Measurements from ENCODE around the gene KIAA0513. TPM values are rescaled to one million over a fixed set of nuclear protein-coding genes. Genes with fewer than 3 reads are reported as not detected.
"Not testable (repeated sequence)": the region's sequence is repeated elsewhere in the genome, so short reads cannot be mapped to it uniquely, and the experiment has no call there.

The KIAA0513 gene
- total RNA-seq, 2 experiments from 2014 or later, result 9.7 to 9.8 TPM

- H3K36me3 Mint-ChIP-seq (ENCODE audit: low read depth), result no peaks in the 10 kb centered on the region
- no peak for DNase-seq
- CTCF ChIA-PET, result interaction anchor here (1.5 to 3.7 kb wide), 3 partner anchors 10 to 61 kb away, joined by 4 to 20 read pairs (median 6); no protein-coding TSS in a partner anchor
- intact Hi-C loops (cut with micrococcal nuclease), result loop anchor here (5.0 to 10.0 kb wide), 3 partner anchors 474 to 859 kb away; no protein-coding TSS in a partner anchor
- no peaks in the 10 kb centered on the region for H3K9me3 Mint-ChIP-seq
- H3K4me3 Mint-ChIP-seq, result peak overlapping the region; percentile 87
- H3K4me1 Mint-ChIP-seq (ENCODE audit: low read depth), result peaks cover 33% of the 10 kb centered on the region
- H3K27me3 Mint-ChIP-seq (ENCODE audit: low read depth), result no peaks in the 10 kb centered on the region
- no peak overlapping the region for H3K27ac Mint-ChIP-seq
Observed at GRCh38 chr16:85025781-85026653, 1.6 kb upstream of the KIAA0513 start.

GRCh38 chr16:85026703-85027102, 892 bp upstream of the KIAA0513 start:
- Mint-ChIP-seq H3K4me1 (ENCODE audit: low read depth) (peaks cover 33% of the 10 kb centered on the region), H3K36me3 (ENCODE audit: low read depth) (no peaks in the 10 kb centered on the region), H3K27me3 (ENCODE audit: low read depth) (no peaks in the 10 kb centered on the region), H3K4me3 (peak overlapping the region; percentile 87), H3K27ac (no peak overlapping the region), H3K9me3 (no peaks in the 10 kb centered on the region)
- intact Hi-C loops (cut with micrococcal nuclease), result loop anchor here (5.0 to 10.0 kb wide), 3 partner anchors 474 to 858 kb away; no protein-coding TSS in a partner anchor
- CTCF ChIA-PET, result interaction anchor here (0.9 to 3.7 kb wide), 4 partner anchors 11 to 60 kb away, joined by 4 to 20 read pairs (median 6); no protein-coding TSS in a partner anchor
- no peak for DNase-seq

DNA sequence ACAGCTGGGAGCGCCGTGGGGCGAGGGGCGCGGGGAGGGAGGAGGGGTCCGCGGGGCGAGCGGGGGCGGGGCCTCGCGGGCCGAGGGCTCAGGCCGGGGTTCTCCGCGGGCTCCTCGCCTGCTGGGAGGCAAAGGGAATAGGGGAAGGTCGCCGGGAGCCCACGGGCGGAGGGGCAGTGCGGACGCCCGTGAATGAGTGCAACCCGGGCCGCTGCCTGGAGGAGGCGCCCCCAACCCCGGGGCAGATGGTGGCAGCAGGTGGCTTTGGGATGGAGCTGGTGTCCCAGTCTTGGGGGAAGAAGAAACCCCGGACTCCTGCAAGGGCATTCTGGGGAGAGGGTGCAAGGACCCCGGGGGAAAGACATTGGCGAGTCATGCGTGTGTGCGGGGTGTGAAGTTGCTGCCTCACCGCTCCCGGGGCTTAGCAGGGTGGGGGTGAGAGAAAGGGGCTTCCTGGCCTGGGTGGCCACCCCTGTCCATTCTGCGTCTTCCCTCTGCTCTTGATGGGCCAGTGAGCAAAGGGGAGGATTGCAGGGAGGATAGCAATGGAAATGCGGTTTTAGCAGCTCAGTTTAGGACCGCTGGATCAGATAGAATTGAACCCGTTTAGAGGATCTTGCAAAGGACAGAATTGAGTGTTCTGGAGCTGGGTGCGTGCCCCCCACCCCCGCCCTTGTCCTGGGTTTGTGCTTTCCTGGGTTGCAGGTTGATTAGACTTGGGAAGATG, 526 bp downstream of the KIAA0513 start:
- CTCF ChIA-PET, result interaction anchor here (0.7 to 3.7 kb wide), 7 partner anchors 16 to 366 kb away, joined by 3 to 20 read pairs (median 5); partner anchors contain the start of gene ZDHHC7
- Mint-ChIP-seq H3K27ac (peak overlapping the region; percentile 95), H3K9me3 (no peaks in the 10 kb centered on the region), H3K4me3 (peak overlapping the region; percentile 87), H3K36me3 (ENCODE audit: low read depth) (no peaks in the 10 kb centered on the region), H3K4me1 (ENCODE audit: low read depth) (peaks cover 33% of the 10 kb centered on the region), H3K27me3 (ENCODE audit: low read depth) (no peaks in the 10 kb centered on the region)
- peak; percentile 34 for DNase-seq
- intact Hi-C loops (cut with micrococcal nuclease), result loop anchor here (1.0 to 10.0 kb wide), 8 partner anchors 58 to 857 kb away; no protein-coding TSS in a partner anchor

- CTCF ChIA-PET, result interaction anchor here (0.7 to 3.7 kb wide), 6 partner anchors 17 to 366 kb away, joined by 3 to 20 read pairs (median 6); partner anchors contain the start of gene ZDHHC7
- Mint-ChIP-seq H3K4me1 (ENCODE audit: low read depth) (peaks cover 33% of the 10 kb centered on the region), H3K36me3 (ENCODE audit: low read depth) (no peaks in the 10 kb centered on the region), H3K9me3 (no peaks in the 10 kb centered on the region), H3K4me3 (peak overlapping the region; percentile 87), H3K27ac (peak overlapping the region; percentile 95), H3K27me3 (ENCODE audit: low read depth) (no peaks in the 10 kb centered on the region)
- intact Hi-C loops (cut with micrococcal nuclease), result loop anchor here (1.0 to 10.0 kb wide), 10 partner anchors 18 to 856 kb away; partner anchors contain the start of gene ZDHHC7
- peak; percentile 93 for DNase-seq
Observed at GRCh38 chr16:85028685-85029407, 1.3 kb downstream of the KIAA0513 start.

- DNase-seq, result peak; percentile 84
- H3K36me3 Mint-ChIP-seq (ENCODE audit: low read depth), result no peaks in the 10 kb centered on the region
- H3K27me3 Mint-ChIP-seq (ENCODE audit: low read depth), result no peaks in the 10 kb centered on the region
- H3K27ac Mint-ChIP-seq, result peak overlapping the region; percentile 95
- peak overlapping the region; percentile 87 for H3K4me3 Mint-ChIP-seq
- H3K9me3 Mint-ChIP-seq, result no peaks in the 10 kb centered on the region
- CTCF ChIA-PET, result no interaction called here
- peaks cover 33% of the 10 kb centered on the region for H3K4me1 Mint-ChIP-seq (ENCODE audit: low read depth)
- intact Hi-C loops (cut with micrococcal nuclease), result loop anchor here (1.0 to 10.0 kb wide), 8 partner anchors 18 to 855 kb away; partner anchors contain the start of gene ZDHHC7
Observed at GRCh38 chr16:85029408-85029784, 1.8 kb downstream of the KIAA0513 start.

GRCh38 chr16:85029981-85030401, 2.4 kb downstream of the KIAA0513 start:
- Mint-ChIP-seq H3K9me3 (no peaks in the 10 kb centered on the region), H3K4me1 (ENCODE audit: low read depth) (peaks cover 33% of the 10 kb centered on the region), H3K27me3 (ENCODE audit: low read depth) (no peaks in the 10 kb centered on the region), H3K27ac (peak overlapping the region; percentile 95), H3K36me3 (ENCODE audit: low read depth) (no peaks in the 10 kb centered on the region), H3K4me3 (no peak overlapping the region)
- DNase-seq, result no peak
- intact Hi-C loops (cut with micrococcal nuclease), result loop anchor here (1.0 to 10.0 kb wide), 8 partner anchors 19 to 855 kb away; partner anchors contain the start of gene ZDHHC7
- CTCF ChIA-PET, result interaction anchor here (1.0 to 1.4 kb wide), 3 partner anchors 17 to 78 kb away, joined by 3 to 4 read pairs (median 4); no protein-coding TSS in a partner anchor

DNA sequence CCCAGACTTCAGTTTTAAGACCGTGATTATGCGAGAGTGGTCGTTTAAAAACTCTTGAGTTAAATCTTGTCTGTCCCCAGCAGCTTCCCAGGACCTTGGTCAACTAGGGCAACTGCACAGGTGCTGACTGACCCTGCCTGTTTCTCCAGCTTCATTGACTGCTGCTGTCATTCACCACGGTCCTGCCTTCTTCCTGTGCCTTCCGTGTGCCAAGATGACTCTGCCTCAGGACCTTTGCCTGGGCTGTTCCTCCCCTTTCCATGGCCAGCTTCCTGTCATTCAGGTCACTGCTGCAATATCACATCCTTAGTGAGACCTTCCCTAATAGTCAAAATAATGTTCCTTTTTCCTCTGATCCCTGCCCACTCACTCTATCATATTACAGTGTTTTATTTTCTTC, 3.9 kb downstream of the KIAA0513 start:
- intact Hi-C loops (cut with micrococcal nuclease), result no loop called here
- no peak for DNase-seq
- Mint-ChIP-seq H3K9me3 (no peaks in the 10 kb centered on the region), H3K36me3 (ENCODE audit: low read depth) (no peaks in the 10 kb centered on the region), H3K4me3 (no peak overlapping the region), H3K27me3 (ENCODE audit: low read depth) (no peaks in the 10 kb centered on the region), H3K4me1 (ENCODE audit: low read depth) (peaks cover 38% of the 10 kb centered on the region), H3K27ac (no peak overlapping the region)
- CTCF ChIA-PET, result interaction anchor here (0.9 to 1.4 kb wide), 3 partner anchors 25 to 79 kb away, joined by 3 to 5 read pairs (median 4); no protein-coding TSS in a partner anchor

DNA sequence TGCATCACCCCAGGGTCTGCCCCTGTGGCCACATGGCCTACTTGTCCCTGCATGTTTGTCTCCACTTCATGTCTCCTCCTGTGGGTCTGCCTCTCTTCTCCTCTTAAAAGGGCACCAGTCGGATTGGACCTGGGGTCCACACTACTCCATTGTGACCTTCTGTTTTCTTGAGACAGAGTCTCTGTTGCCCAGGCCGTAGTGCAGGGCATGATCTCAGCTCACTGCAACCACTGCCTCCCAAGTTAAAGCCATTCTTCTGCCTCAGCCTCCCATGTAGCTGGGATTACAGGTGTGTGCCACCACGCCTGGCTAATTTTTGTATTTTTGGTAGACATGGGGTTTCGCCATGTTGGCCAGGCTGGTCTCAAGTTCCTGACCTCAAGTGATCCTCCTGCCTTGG, 4.6 kb downstream of the KIAA0513 start:
- H3K4me1 Mint-ChIP-seq (ENCODE audit: low read depth), result peaks cover 41% of the 10 kb centered on the region
- DNase-seq; H3K27ac Mint-ChIP-seq; H3K27me3 Mint-ChIP-seq (ENCODE audit: low read depth); CTCF ChIA-PET; H3K36me3 Mint-ChIP-seq (ENCODE audit: low read depth); intact Hi-C loops (cut with micrococcal nuclease); H3K4me3 Mint-ChIP-seq; H3K9me3 Mint-ChIP-seq: not testable (repeated sequence)

DNA sequence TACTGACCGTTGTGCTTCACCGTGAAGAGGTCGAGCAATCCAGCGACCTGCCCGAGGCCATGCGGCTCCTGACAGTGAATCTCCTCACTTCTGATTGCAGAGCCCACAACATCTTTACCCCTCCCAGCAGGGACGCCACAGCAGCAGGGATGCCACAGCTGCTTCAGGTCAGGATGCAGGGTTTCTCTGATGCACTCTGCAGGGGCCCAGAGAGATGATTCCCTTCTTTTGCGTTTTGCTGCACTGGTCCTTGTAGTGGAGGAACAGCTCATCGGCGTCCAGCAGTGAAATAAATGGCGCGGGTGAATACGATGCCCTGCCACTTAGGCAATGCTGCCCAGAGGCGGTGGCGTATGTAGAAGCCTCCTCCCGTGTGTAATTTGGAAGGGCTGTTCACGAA, 5.6 kb downstream of the KIAA0513 start:
- CTCF ChIA-PET, result no interaction called here
- Mint-ChIP-seq H3K27ac (no peak overlapping the region), H3K36me3 (ENCODE audit: low read depth) (no peaks in the 10 kb centered on the region), H3K4me3 (no peak overlapping the region), H3K27me3 (ENCODE audit: low read depth) (no peaks in the 10 kb centered on the region), H3K4me1 (ENCODE audit: low read depth) (peaks cover 39% of the 10 kb centered on the region), H3K9me3 (no peaks in the 10 kb centered on the region)
- DNase-seq, result no peak
- intact Hi-C loops (cut with micrococcal nuclease), result no loop called here

DNA sequence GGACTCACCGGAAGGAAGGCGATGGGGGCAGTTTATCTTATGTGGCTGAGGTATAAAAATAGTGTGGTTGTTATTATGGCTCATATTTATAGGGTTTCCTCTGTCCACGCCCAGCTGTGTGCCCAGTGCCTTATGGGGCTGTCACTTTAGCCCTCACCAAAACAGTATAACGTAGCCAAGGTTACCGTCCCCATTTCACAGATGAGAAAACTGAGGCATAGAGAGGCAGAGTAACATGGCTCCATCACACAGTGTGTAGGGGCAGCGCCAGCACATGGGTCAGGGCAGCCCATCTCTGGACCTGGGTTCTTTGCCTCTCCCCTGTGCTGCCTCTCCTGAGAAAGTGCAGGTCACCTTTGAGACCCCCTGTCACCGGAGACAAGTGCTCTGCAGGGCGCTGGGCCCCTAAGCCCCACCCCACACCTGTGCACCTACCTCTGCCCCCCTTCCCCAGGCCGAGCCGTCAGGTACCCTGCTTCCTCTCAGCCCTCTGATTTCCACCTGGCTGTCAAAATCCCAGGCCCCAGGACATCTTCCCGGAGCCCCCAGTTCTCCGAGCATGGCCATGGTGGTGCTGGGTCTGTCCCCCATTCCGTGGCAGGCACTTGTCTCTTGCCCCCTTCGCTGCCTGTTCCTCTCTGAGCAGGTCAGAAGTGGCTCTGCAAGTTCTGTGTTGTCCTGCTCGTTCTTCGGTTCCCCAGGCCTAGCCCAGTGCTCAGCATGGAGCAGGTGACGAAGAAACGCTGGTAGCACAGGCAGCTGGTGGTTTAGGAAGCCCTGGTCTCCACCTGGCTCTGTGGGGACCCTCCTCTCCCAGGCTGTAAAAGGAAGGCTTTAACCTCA, 7.2 kb downstream of the KIAA0513 start:
- H3K27me3 Mint-ChIP-seq (ENCODE audit: low read depth), result no peaks in the 10 kb centered on the region
- peaks cover 23% of the 10 kb centered on the region for H3K4me1 Mint-ChIP-seq (ENCODE audit: low read depth)
- no peaks in the 10 kb centered on the region for H3K36me3 Mint-ChIP-seq (ENCODE audit: low read depth)
- no peaks in the 10 kb centered on the region for H3K9me3 Mint-ChIP-seq
- no peak overlapping the region for H3K4me3 Mint-ChIP-seq
- no peak overlapping the region for H3K27ac Mint-ChIP-seq
- CTCF ChIA-PET, result no interaction called here
- intact Hi-C loops (cut with micrococcal nuclease), result no loop called here
- DNase-seq, result no peak
